ENCODE data around the gene MYO1A. TPM values are rescaled to one million over a fixed set of nuclear protein-coding genes. Genes with fewer than 3 reads are reported as not detected.
A peak's percentile ranks its signal among the peaks of the same experiment; 100 is the strongest.

The MYO1A gene
- total and polyA plus RNA-seq, 12 donors: 0.01 to 0.08 TPM; not detected in 10

- Histone ChIP-seq H3K9me3 (no peaks in the 10 kb centered on the region), H3K4me1 (peaks cover 0 to 26% (median 6%) of the 10 kb centered on the region in 9 donors), H3K4me3 (no peak overlapping the region), H3K36me3 (peaks cover 0 to 55% (median 7%) of the 10 kb centered on the region in 9 donors), H3K27me3 (no peaks in the 10 kb centered on the region), H3K27ac (peak overlapping the region in 9 of 10 donors; percentile 20 to 65 (median 50))
- WGBS, 2 donors: 32 to 34% methylated on average over 3 of the region's 3 CpGs
- ATAC-seq (peak; percentile 85 to 96 (median 94)), DNase-seq (peak in 1 of 2 donors; percentile 76)
- intact Hi-C loops (cut with DNase I): loop anchor here (1.0 to 10.0 kb wide), 8 partner anchors 43 to 317 kb away; partner anchors contain the start of gene PRIM1 (in 2 of the 10)
- peak; percentile 76 to 94 (median 86) for TF ChIP-seq CTCF (IDR thresholded peaks at IDR 0.05)
These were observed 19.6 kb upstream of the MYO1A start for GRCh38 chr12:57069523-57069922.

GRCh38 chr12:57066245-57066644 is 16.3 kb upstream of the MYO1A start:
- Histone ChIP-seq H3K9me3 (no peaks in the 10 kb centered on the region), H3K36me3 (peaks cover 0 to 60% (median 2%) of the 10 kb centered on the region in 9 donors), H3K4me3 (no peak overlapping the region), H3K27ac (peak overlapping the region in 1 of 10 donors; percentile 29), H3K27me3 (no peaks in the 10 kb centered on the region), H3K4me1 (peaks cover 0 to 43% (median 6%) of the 10 kb centered on the region in 9 donors)
- DNase-seq (no peak), ATAC-seq (no peak)
- WGBS, 2 donors: 81 to 85% methylated on average over 2 of the region's 2 CpGs
- intact Hi-C loops (cut with DNase I): loop anchor here in 7 of 10 donors (5.0 to 10.0 kb wide), 5 partner anchors 116 to 314 kb away; partner anchors contain the start of gene PRIM1 (in 2 of the 7)
- no peak for TF ChIP-seq CTCF (IDR thresholded peaks at IDR 0.05)

- Histone ChIP-seq H3K27me3 (no peaks in the 10 kb centered on the region), H3K9me3 (no peaks in the 10 kb centered on the region), H3K4me3 (peak overlapping the region in 1 of 10 donors; percentile 10), H3K4me1 (peaks cover 0 to 32% (median 0%) of the 10 kb centered on the region in 9 donors), H3K27ac (peak overlapping the region in 1 of 10 donors; percentile 83), H3K36me3 (peaks cover 0 to 61% (median 0%) of the 10 kb centered on the region in 9 donors)
- no peak for ATAC-seq
- WGBS, 2 donors: 71 to 81% methylated on average over 5 of the region's 5 CpGs
- intact Hi-C loops (cut with DNase I): loop anchor here in 8 of 10 donors (5.0 to 10.0 kb wide), 5 partner anchors 57 to 309 kb away; partner anchors contain the start of genes ZBTB39 (in 4 of the 8), HSD17B6 (in 1 of the 8) and PRIM1 (in 1 of the 8)
- DNase-seq: no peak
- no peak for TF ChIP-seq CTCF (IDR thresholded peaks at IDR 0.05)
These were observed 14.2 kb upstream of the MYO1A start for GRCh38 chr12:57063991-57064685.

GRCh38 chr12:57058454-57058853 is 8.5 kb upstream of the MYO1A start:
- WGBS, 2 donors: 93 to 94% methylated on average over 1 of the region's 1 CpG
- peaks cover 0 to 68% (median 0%) of the 10 kb centered on the region in 9 donors for H3K36me3 ChIP-seq
- no peak for TF ChIP-seq CTCF (IDR thresholded peaks at IDR 0.05)
- H3K27ac ChIP-seq: no peak overlapping the region
- no peak for DNase-seq
- H3K27me3 ChIP-seq: no peaks in the 10 kb centered on the region
- no peak overlapping the region for H3K4me3 ChIP-seq
- no peaks in the 10 kb centered on the region for H3K9me3 ChIP-seq
- ATAC-seq: no peak
- peaks cover 0 to 6% (median 0%) of the 10 kb centered on the region in 9 donors for H3K4me1 ChIP-seq
- intact Hi-C loops (cut with DNase I): loop anchor here in 5 of 10 donors (5.0 to 10.0 kb wide), 3 partner anchors 46 to 301 kb away; partner anchors contain the start of gene HSD17B6 (in 1 of the 5)
